Lung microvascular endothelial cell (primary cell): ENCODE measurements around the gene USH1C. TPM values are rescaled to one million over a fixed set of nuclear protein-coding genes. Genes with fewer than 3 reads are reported as not detected.

Experiments
- DNase-seq, 2 donors: peaks; one replicate each; pipeline versions ENCODE4 v3.0.0 to v3.0.0-alpha.2; 2010; ENCODE audit warnings: low read depth in 2 of 2
- total RNA-seq: library from RNA; depleted of rRNA; stranded (reverse); fragments of >200 nt; gene quantifications from 2 replicates; pipeline ENCODE4 v1.2.1, GENCODE V29; 2014

The USH1C gene
- total RNA-seq, 1 donor from 2014 or later: not detected

GRCh38 chr11:17506942-17507341 is 37.3 kb downstream of the USH1C start:
- no peak for DNase-seq

GRCh38 chr11:17506314-17506713 is 37.9 kb downstream of the USH1C start:
- DNase-seq: no peak

- no peak for DNase-seq
These were observed 39.1 kb downstream of the USH1C start for GRCh38 chr11:17505146-17505545.

GRCh38 chr11:17504330-17505107 is 39.7 kb downstream of the USH1C start:
- peak; percentile 74 to 82 for DNase-seq

- no peak for DNase-seq
These were observed 41.6 kb downstream of the USH1C start for GRCh38 chr11:17502630-17503029.

GRCh38 chr11:17500673-17501072 is 43.5 kb downstream of the USH1C start:
- no peak for DNase-seq

GRCh38 chr11:17498475-17498874 is 45.7 kb downstream of the USH1C start:
- peak; percentile 7 to 12 for DNase-seq

- no peak for DNase-seq
These were observed 46.2 kb downstream of the USH1C start for GRCh38 chr11:17498058-17498457.

GRCh38 chr11:17496406-17496805 is 47.8 kb downstream of the USH1C start:
- peak in 1 of 2 donors; percentile 67 for DNase-seq

- DNase-seq: no peak
These were observed 50.2 kb downstream of the USH1C start for GRCh38 chr11:17494019-17494418.

- DNase-seq: no peak
These were observed 53.3 kb downstream of the USH1C start for GRCh38 chr11:17490938-17491337.

GRCh38 chr11:17490232-17490631 is 54.0 kb downstream of the USH1C start:
- DNase-seq: no peak

GRCh38 chr11:17489751-17490150 is 54.5 kb downstream of the USH1C start:
- DNase-seq: no peak

GRCh38 chr11:17488563-17488962 is 55.7 kb downstream of the USH1C start:
- no peak for DNase-seq

GRCh38 chr11:17486646-17487045 is 57.6 kb downstream of the USH1C start:
- no peak for DNase-seq

GRCh38 chr11:17483505-17483904 is 60.7 kb downstream of the USH1C start:
- DNase-seq: no peak

- no peak for DNase-seq
These were observed 62.3 kb downstream of the USH1C start for GRCh38 chr11:17481905-17482304.

GRCh38 chr11:17479284-17480214 is 64.7 kb downstream of the USH1C start:
- peak; percentile 17 to 27 for DNase-seq

- peak in 1 of 2 donors; percentile 7 for DNase-seq
These were observed 66.1 kb downstream of the USH1C start for GRCh38 chr11:17478070-17478469.

- DNase-seq: no peak
These were observed 66.9 kb downstream of the USH1C start for GRCh38 chr11:17477361-17477760.

- no peak for DNase-seq
These were observed 67.2 kb downstream of the USH1C start for GRCh38 chr11:17477084-17477333.

GRCh38 chr11:17476317-17477083 is 67.7 kb downstream of the USH1C start, which contains the start of gene ABCC8:
ABCC8 (minus strand) TSS chr11:17476845; CDS start chr11:17476776, 69 bp downstream.
- no peak for DNase-seq
